Stimulated activated CD8-positive, alpha-beta memory T cell treated with anti-CD3 and anti-CD28 coated beads, Interleukin-4, amount 100 ng/mL, for 48 hours (primary cell): ENCODE data around the gene CHRND.

Experiments
- DNase-seq: peaks from one replicate; pipeline ENCODE4 v3.0.0-alpha.2; 2020

Gene CHRND

DNA sequence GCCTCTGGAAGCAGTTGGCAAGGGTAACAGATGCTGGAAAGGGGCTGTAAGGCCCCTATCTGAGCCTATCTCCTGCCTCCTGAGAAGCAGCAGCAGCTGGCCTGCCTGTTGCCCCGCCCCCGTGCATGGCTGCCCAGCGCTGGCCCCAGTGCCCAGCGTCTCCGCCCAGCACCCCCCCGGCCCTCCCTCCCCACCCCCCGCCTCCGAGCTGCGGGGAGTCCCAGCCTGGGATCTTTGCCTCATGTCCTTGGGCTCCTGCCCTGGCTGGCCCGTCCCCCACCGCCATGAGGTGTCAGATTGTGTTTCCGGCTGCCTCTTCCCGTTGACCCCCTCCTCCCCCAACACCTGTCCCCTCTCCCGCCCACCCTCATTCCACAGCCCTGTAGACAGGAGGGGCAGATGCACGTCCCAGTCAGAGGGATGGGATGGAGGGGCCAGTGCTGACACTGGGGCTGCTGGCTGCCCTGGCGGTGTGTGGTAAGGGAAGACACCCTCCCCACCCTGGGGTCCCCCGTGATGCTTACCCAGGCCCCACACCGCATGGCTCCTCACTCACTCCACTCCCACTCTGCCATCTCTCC, at the start of gene CHRND:
TSS of gene CHRND (plus strand) at position 370 of the 581 bp plus-strand sequence. CDS start at position 426, 56 bp downstream.
- no peak for DNase-seq

DNA sequence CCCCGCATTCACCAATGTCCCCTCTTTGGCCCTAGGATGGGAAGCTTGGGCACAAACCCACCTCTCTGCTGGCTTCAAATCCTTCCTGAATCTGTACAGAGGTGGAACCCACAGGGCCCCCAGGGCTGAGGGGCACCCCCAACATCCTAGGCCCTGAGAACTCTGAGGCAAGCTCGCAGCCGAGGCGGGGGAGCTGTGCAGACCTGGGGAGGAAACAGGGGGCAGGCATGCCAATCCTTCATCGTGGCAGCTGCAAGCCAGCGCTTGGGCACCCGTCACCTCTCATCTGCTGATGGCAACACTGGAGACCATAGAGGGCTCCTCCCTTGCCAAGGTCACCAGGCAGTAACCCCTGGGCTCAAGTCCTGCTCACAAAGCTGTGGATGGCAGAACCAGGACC, 49.2 kb upstream of the CHRND start:
- no peak for DNase-seq

DNA sequence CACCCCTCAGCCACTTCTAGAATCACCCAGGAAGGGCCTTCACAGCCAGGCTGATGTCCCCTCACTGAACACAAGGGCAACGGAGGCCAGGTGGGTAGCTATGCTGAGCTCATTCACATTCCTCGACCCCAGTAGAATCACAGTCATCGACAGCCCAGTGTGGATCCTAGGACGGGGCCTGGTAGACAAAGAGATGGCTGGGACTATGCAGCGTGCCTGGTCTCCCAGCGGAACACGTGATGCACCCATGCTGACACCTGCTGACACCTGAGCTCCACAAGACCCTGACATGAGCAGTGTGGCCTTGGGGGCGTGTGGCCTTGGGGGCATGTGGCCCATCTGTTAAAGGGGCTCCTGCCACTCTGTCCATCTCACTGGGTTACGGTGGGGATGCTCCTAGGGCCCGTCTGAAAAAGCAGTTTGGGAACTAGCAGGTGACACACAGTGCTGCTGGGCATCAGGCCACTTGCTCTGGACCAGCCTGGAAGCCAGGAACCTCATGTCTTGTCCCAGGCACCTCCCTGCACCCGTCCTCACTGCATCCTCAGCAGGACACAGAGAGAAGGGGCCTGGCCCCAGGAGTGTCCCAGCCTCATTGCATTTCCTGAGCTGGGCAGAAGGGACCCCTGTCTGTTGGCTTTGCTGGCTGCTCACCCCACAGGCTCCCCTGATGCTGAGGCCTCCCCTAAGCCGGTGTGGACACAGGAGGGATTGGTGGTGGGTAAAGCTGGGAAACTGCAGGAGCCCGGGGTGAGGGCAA, 48.0 kb upstream of the CHRND start:
- DNase-seq = no peak

DNA sequence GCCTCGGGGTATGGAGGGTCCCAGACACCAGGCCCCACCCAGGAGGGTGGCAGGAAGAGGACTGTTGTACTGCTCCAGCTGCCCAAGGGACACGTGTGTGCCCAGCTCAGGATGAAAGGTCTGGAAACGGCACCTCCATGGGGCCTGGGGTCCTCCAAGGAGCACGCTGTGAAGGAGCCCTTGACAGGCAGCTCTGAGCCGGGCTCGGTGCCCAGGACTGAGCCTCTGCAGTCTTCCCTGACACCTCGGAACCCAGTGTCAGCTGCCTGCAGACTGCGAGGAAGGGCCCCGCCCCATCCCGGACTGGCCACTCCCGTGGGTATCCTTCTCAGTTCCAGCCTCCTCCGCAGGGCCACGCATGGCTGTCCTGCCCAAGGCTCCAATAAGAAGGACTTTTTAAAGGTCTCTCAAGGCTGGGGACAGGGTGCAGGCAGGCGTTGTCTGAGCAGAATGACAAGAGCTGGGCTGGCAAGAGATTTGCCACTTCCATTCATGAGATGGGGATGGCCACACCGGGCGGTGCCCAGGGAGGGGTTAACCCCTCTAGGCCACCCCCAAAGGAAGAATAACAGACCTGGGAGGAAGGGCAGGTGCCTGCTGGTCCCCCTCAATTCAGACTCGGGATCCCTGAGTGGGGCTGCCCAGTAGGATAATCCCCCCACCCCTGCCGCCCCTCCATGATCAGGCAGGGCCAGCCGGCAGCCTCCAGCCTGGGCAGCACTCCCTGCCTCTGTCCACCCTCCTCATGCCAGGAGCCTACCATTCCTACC, 47.2 kb upstream of the CHRND start:
- DNase-seq = no peak

DNA sequence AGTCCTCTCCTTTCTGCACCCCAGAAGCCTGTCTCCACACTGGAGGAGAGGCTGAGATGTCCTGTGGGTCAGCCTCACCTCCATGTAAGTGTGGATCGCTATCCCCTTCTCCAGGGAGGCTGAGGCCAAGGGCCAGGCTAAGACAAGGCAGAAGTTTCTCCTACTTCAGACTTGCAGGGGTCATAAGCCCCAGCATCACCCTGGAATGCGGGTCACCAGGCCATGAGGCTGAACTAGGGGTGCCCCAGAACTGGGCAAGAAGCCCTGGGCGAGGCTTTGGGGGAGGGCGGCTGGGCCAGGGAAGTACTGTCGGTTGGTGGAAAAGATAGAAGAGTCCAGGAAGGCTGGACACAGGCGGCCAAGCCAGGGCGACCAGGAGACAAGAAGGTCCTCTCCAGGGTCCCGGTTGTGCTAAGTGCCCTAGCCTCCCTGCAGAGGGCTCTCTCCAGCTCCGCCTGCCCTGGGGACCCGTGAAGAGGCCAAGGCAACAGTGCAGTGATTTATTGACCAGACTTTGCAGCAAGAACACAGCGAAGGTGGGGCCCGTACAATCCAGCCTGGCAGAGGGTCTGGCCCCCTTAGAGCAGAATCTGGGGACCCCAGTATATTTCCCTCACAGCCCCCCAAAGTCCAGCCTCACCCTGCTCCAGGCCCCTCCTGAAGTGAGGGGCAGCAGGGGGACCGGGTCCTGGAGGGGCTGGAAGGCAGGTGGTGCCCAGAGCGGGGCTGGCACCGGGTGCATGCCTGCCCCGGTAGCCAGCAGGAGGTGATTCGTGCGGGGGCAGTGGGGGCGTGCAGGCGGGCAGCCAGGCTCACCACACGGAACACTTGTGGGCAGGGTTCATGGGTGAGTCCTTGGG, 46.4 kb upstream of the CHRND start:
- no peak for DNase-seq

DNA sequence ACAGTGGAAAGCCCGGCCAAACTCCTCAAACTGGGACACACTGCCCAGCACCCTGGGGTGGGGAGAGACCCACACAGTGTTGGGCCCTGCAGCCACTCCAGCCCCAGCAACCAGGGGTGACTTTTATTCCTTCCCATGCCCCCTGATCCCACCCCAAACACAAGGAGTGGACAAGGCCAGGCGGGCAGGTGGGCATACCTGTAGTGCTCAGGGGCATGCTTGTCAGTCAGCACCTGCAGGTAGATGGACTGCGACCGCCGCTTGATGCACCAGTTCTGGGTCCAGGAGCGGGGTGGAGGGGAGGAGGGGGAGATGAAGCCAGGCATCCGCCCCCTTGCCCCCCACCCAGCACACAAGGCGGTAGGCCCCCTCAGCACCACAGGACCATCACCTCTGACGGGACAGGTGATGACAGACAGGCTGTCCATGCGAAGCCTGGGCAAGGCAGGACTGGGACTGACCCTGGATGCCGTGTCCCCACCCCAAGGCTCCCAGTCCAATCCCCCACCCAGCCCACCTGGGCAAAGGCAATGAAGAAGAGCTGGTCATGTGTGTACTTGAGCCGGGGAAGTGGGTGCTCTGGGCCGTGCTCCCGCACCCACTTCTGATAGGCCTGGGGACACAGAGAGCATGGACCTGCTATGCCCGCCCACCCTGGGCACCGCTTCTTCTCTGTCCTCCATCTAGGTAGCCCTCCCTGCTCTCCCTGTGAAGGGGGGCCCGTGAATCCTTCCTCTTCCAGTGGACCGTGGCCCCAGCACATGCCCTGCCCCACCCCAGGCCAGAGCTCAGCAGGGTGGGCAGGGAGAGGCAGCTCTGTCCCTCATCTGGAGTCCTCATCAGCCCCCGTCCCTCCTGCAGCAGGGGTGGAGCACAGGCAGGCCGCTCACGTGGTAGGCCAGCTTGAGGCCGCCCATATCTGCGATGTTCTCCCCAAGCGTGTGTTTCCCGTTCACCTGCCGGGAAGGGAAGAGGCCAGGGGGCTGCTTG, 45.5 kb upstream of the CHRND start:
- no peak for DNase-seq

DNA sequence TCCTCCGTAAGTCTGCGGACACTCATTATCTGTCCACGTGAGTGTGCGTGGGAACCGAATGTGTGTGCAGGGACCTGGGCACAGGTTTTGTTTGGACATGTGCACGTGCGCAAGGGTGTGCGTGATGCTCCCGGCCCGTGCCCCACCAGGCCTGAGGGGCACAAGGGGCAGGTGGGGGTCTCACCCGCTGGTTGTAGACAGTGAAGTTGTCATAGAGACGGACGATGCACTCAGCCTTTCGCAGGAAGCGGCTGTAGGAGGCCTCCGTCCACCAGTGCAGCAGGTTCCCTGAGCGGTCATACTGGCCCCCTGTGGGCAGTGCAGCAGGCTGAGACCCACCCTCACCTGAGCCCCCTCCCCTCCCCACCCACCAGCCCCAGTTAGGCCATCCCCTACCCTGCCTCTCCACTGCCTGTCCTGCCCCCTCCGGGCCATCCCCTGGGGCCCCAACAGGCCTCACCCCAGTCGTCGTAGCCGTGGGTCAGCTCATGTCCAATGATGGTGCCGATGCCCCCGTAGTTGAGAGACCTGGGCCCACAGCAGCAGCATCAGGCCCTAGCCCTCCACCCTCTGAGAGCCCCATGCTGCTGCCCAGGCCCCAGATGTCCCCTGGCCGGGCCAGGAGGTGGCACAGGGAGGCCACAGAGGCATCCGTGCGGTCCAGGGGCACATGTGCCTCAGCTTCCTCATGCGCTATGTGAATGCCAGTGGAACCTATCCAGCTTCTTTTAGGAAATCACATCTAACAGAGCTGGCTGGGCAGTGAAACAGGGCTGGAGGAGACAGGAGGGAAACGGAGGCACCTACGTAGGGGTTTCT, 44.4 kb upstream of the CHRND start:
- DNase-seq = no peak

- no peak for DNase-seq
Measured at GRCh38 chr2:232482301-232483238, 43.4 kb upstream of the CHRND start.

- DNase-seq = no peak
Measured at GRCh38 chr2:232483311-232483922, 42.5 kb upstream of the CHRND start.

DNA sequence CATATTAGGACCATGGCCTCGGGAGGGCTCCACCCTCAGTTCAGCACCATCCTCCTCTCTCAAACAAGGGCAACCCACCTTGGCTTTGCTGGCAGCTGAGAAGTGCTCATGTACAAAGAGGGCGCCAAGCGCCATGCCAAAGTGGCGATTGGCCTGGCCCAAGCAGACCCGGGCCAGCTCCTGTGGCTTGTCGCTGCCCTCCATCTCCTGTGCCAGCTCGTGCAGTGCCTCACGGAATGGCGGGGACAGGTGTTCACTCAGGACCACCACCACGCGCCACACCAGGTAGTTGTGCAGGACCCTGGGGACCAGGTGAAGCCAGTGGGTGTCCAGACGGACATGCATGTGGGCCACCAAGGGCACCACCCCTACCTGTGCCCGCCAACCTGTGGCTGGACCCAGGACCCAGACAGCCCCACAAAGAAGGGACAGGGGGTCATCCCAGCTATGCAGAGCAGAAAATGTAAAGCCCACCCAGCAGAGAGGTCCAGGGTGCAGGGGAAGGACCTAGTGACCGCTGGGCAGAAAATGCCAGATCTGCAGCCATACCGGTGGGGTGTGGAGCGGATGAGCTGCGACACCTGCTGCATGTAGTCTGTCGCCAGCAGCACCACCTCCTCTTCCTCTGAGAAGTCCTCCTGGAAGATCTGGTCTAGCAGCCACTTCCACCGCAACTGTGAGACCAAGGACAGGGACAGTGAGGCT, 41.9 kb upstream of the CHRND start:
- no peak for DNase-seq

GRCh38 chr2:232484628-232485347, 41.2 kb upstream of the CHRND start:
- no peak for DNase-seq

GRCh38 chr2:232485348-232485756, 40.6 kb upstream of the CHRND start:
- no peak for DNase-seq

DNA sequence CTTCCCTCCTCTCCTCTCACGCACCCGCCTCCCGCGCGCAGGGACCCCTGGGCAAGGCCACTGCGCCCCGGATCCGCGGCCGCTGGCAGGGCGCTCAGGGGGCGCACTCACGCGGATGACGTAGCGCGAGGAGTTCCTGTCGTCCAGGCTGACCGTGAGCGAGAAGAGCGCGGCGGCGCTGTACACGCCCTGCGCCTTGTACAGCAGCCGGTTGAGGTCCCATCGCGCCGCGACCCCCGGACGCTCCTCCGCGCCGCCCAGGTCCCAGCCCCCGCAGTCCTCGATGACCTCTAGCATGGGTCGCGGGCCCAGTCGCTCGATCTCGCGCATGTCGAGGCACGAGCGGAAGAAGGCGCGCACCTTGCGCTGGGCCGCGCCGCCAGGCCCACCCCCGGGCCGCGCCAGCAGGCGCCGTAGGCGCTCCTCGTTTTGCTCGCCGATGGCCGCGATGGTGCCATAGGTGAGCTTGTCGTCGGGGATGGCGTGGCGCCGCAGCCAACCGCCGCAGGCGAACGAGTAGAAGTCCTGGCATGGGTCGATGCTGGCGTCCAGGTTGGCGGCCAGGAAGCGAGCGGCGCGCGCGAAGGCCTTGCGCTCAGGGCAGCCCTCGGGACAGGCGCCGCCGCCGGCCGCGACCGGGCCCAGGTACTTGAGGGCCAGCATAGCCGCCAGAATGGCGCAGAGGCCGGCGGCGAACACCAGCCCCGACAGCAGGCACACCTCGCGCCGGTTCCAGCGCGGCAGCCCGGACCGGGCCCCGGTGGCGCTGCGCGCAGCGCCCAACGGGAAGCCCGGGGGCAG, 40.0 kb upstream of the CHRND start:
- no peak for DNase-seq

- no peak for DNase-seq
Measured at GRCh38 chr2:232486558-232487384, 39.2 kb upstream of the CHRND start.

- no peak for DNase-seq
Measured at GRCh38 chr2:232487385-232488096, 38.4 kb upstream of the CHRND start, which contains the start of gene ECEL1. TSS of gene ECEL1 (minus strand) at chr2:232487834. CDS start at chr2:232486653, 1,181 bp downstream.
